ENCODE data around the gene PIGP. TPM values are rescaled to one million over a fixed set of nuclear protein-coding genes. Genes with fewer than 3 reads are reported as not detected.

Gene PIGP
- total RNA-seq, 4 donors from 2014 or later, result 20.3 to 30.7 (median 21.6) TPM

- no peak for DNase-seq (ENCODE audit: extremely low spot score)
- Histone ChIP-seq H3K36me3 (no peaks in the 10 kb centered on the region), H3K4me3 (no peak overlapping the region), H3K4me1 (no peaks in the 10 kb centered on the region), H3K27me3 (peaks cover 0 to 11% (median 0%) of the 10 kb centered on the region in 4 donors), H3K9me3 (no peaks in the 10 kb centered on the region), H3K27ac (replicated peaks in 1 of 4) (no peak overlapping the region)
- WGBS, result 79% methylated on average over 6 of the region's 6 CpGs
- TF ChIP-seq CTCF (IDR thresholded peaks at IDR 0.05), result no peak
- TF ChIP-seq EP300 (IDR thresholded peaks at IDR 0.05), result no peak
- intact Hi-C loops (cut with DNase I), result no loop called here
These were observed 27.3 kb downstream of the PIGP start for GRCh38 chr21:37045556-37045955.

GRCh38 chr21:37045149-37045548 lies 27.7 kb downstream of the PIGP start:
- no peaks in the 10 kb centered on the region for H3K9me3 ChIP-seq
- H3K27me3 ChIP-seq, result peaks cover 0 to 11% (median 0%) of the 10 kb centered on the region in 4 donors
- no peak overlapping the region for H3K27ac ChIP-seq (replicated peaks in 1 of 4)
- WGBS, result 69% methylated on average over 6 of the region's 6 CpGs
- no peaks in the 10 kb centered on the region for H3K4me1 ChIP-seq
- H3K36me3 ChIP-seq, result no peaks in the 10 kb centered on the region
- DNase-seq (ENCODE audit: extremely low spot score), result no peak
- H3K4me3 ChIP-seq, result no peak overlapping the region
- TF ChIP-seq CTCF (IDR thresholded peaks at IDR 0.05) (no peak), POLR2A (IDR thresholded peaks at IDR 0.05; ENCODE audit: low read depth) (no peak), EP300 (IDR thresholded peaks at IDR 0.05) (no peak), POLR2AphosphoS5 (IDR thresholded peaks at IDR 0.05) (no peak)
- intact Hi-C loops (cut with DNase I), result no loop called here

GRCh38 chr21:37044643-37045042 lies 28.2 kb downstream of the PIGP start:
- Histone ChIP-seq H3K9me3 (no peaks in the 10 kb centered on the region), H3K4me3 (no peak overlapping the region), H3K27me3 (peaks cover 0 to 11% (median 0%) of the 10 kb centered on the region in 4 donors), H3K36me3 (no peaks in the 10 kb centered on the region), H3K4me1 (no peaks in the 10 kb centered on the region), H3K27ac (replicated peaks in 1 of 4) (no peak overlapping the region)
- no peak for DNase-seq (ENCODE audit: extremely low spot score)
- 98% methylated on average over 3 of the region's 3 CpGs for WGBS
- intact Hi-C loops (cut with DNase I), result no loop called here
- no peak for TF ChIP-seq EP300 (IDR thresholded peaks at IDR 0.05)
- no peak for TF ChIP-seq POLR2AphosphoS5 (IDR thresholded peaks at IDR 0.05)
- TF ChIP-seq CTCF (IDR thresholded peaks at IDR 0.05), result no peak

GRCh38 chr21:37043818-37044217 lies 29.1 kb downstream of the PIGP start:
- intact Hi-C loops (cut with DNase I), result no loop called here
- TF ChIP-seq CTCF (IDR thresholded peaks at IDR 0.05) (no peak), EP300 (IDR thresholded peaks at IDR 0.05) (no peak), POLR2AphosphoS5 (IDR thresholded peaks at IDR 0.05) (no peak), POLR2A (IDR thresholded peaks at IDR 0.05; ENCODE audit: low read depth) (no peak)
- Histone ChIP-seq H3K4me1 (no peaks in the 10 kb centered on the region), H3K4me3 (no peak overlapping the region), H3K27ac (replicated peaks in 1 of 4) (no peak overlapping the region), H3K9me3 (no peaks in the 10 kb centered on the region), H3K36me3 (no peaks in the 10 kb centered on the region), H3K27me3 (peaks cover 0 to 11% (median 0%) of the 10 kb centered on the region in 4 donors)
- no peak for DNase-seq (ENCODE audit: extremely low spot score)
- 97% methylated on average over 6 of the region's 6 CpGs for WGBS

- Histone ChIP-seq H3K9me3 (no peaks in the 10 kb centered on the region), H3K4me1 (no peaks in the 10 kb centered on the region), H3K4me3 (no peak overlapping the region), H3K27me3 (peaks cover 0 to 1% (median 0%) of the 10 kb centered on the region in 4 donors), H3K36me3 (no peaks in the 10 kb centered on the region), H3K27ac (replicated peaks in 1 of 4) (no peak overlapping the region)
- TF ChIP-seq EP300 (IDR thresholded peaks at IDR 0.05) (no peak), POLR2A (IDR thresholded peaks at IDR 0.05; ENCODE audit: low read depth) (no peak), CTCF (IDR thresholded peaks at IDR 0.05) (no peak), POLR2AphosphoS5 (IDR thresholded peaks at IDR 0.05) (no peak)
- intact Hi-C loops (cut with DNase I), result no loop called here
- WGBS, result 100% methylated on average over 2 of the region's 4 CpGs
- no peak for DNase-seq (ENCODE audit: extremely low spot score)
These were observed 31.1 kb downstream of the PIGP start for GRCh38 chr21:37041706-37042271.
